Lower leg skin (tissue), 4 donors: ENCODE data around the gene ARHGEF9. TPM values are rescaled to one million over a fixed set of nuclear protein-coding genes. Genes with fewer than 3 reads are reported as not detected.
"Not testable (repeated sequence)": the region's sequence is repeated elsewhere in the genome, so short reads cannot be mapped to it uniquely, and the experiment has no call there.

ENCODE experiments used
- DNase-seq, 2 donors: peaks; one replicate each; pipeline ENCODE4 v3.0.0-alpha.2; 2019; ENCODE audit warnings: low spot score in 2 of 2
- H3K4me3 ChIP-seq: fragments of 200-600 bp; sonication (generic); 2 replicates; pipeline ENCODE4 v1.5.1; 2017; ENCODE audit warnings: mild to moderate bottlenecking, low read depth; ENCODE audit not compliant: poor library complexity, severe bottlenecking
- CTCF ChIP-seq, 3 donors: fragments of 450-650 bp; IDR thresholded peaks; one replicate each; pipeline ENCODE4 v1.5.1; 2016; ENCODE audit warnings: antibody characterized with exemption in 3 of 3, mild to moderate bottlenecking in 3 of 3, moderate library complexity in 2 of 3
- POLR2A ChIP-seq, 2 donors: fragments of 450-650 bp; IDR thresholded peaks; one replicate each; pipeline ENCODE4 v1.6.1; 2016 to 2017; ENCODE audit warnings: antibody characterized with exemption in 2 of 2, mild to moderate bottlenecking in 1 of 2, moderate library complexity in 1 of 2
- WGBS, 2 donors: methylation state at CpG; one replicate each; pipeline ENCODE4 v1.1.5; 2018; 5-methylcytosine and 5-hydroxymethylcytosine counted together
- intact Hi-C: fragments of 100-400 bp; cut with DNase I; formaldehyde crosslinking; loops from one replicate; pipeline ENCODE4 v1.15.0; 2023; ENCODE audit warnings: low total_unique reads
- total RNA-seq, 4 donors: library from RNA; depleted of rRNA; stranded (reverse); fragments of >200 nt; gene quantifications; one replicate each; pipeline ENCODE4 v1.1.0, GENCODE V29; 2016

The ARHGEF9 gene
- total RNA-seq, 4 donors from 2014 or later = 13.4 to 19.5 (median 14.6) TPM

DNA sequence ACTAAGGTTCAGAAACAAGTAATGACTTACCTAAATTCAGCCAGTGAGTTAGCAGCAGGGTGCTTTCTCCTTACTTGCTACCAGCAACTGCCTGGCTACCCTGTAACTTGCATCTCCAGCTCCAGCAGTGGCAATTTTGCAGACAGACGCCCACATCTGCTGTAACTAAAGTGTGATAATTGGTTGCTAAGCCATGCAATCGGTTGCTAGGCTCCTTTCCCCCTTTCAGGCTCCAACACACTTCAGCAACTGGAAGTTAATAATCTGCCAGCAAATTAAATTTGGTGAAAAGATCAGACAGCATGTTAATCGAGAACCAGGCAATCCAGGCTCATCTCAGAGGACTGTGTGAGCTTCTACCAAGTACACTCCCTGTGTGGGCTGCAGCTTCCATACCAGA lies 24.2 kb upstream of the ARHGEF9 start:
- 32 to 44% methylated on average over 3 of the region's 3 CpGs for WGBS, 2 donors
- DNase-seq = no peak
- H3K4me3 ChIP-seq = no peak overlapping the region
- TF ChIP-seq CTCF (IDR thresholded peaks at IDR 0.05) (no peak), POLR2A (IDR thresholded peaks at IDR 0.05) (no peak)
- intact Hi-C loops = no loop called here

GRCh38 chrX:63795406-63795805 lies 10.4 kb upstream of the ARHGEF9 start:
- intact Hi-C loops, H3K4me3 ChIP-seq, DNase-seq: not testable (repeated sequence)
- WGBS, 2 donors = 72 to 84% methylated on average over 2 of the region's 2 CpGs

GRCh38 chrX:63785708-63786040 lies 660 bp upstream of the ARHGEF9 start:
- WGBS, 2 donors = 67 to 69% methylated on average over 4 of the region's 4 CpGs
- no peak overlapping the region for H3K4me3 ChIP-seq
- TF ChIP-seq POLR2A (IDR thresholded peaks at IDR 0.05) = no peak
- TF ChIP-seq CTCF (IDR thresholded peaks at IDR 0.05) = no peak
- no peak for DNase-seq
- intact Hi-C loops = no loop called here

GRCh38 chrX:63784346-63784901 lies 590 bp downstream of the ARHGEF9 start:
- no peak overlapping the region for H3K4me3 ChIP-seq
- no peak for TF ChIP-seq POLR2A (IDR thresholded peaks at IDR 0.05)
- no peak for TF ChIP-seq CTCF (IDR thresholded peaks at IDR 0.05)
- intact Hi-C loops = no loop called here
- no peak for DNase-seq
- 27 to 39% methylated on average over 3 to 4 of the region's 4 CpGs for WGBS, 2 donors

DNA sequence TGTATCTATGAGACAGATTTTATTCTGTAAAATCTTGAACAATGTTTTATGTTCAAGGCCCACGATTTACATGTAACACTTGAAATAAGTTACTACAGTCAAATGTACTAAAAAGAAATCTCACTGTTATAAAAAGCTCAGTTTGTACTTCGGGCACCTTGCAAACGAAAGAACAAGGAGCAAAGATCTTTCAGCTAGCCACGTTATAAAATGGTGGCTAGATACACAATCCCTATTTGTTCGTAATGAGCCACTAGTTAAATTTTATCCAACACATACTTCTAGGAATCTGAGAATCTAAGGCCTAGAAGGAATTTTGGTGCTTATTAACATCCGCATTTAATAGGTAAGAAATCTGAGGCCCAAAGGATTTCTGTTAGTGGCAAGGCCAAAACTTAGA lies 2.5 kb downstream of the ARHGEF9 start:
- no peak for DNase-seq
- intact Hi-C loops = no loop called here
- 87 to 97% methylated on average over 6 of the region's 6 CpGs for WGBS, 2 donors
- TF ChIP-seq POLR2A (IDR thresholded peaks at IDR 0.05) (no peak), CTCF (IDR thresholded peaks at IDR 0.05) (no peak)
- no peak overlapping the region for H3K4me3 ChIP-seq

DNA sequence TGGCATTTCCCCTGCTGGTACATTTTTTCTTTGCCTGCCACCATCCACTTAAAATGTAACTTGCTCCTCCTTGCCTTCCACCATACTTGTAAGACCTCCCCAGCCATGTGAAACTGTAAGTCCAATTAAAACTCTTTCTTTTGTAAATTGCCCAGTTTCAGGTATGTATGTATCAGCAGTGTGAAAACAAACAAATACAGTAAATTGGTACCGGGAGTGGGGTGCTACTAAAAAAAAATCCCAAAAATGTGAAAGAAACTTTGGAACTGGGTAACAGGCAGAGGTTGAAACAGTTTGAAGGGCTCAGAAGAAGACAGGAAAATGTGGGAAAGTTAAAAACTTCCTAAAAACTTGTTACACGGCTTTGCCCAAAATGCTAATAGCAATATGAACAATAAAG lies 16.3 kb downstream of the ARHGEF9 start:
- intact Hi-C loops = no loop called here
- H3K4me3 ChIP-seq = no peak overlapping the region
- DNase-seq = no peak
- 96 to 100% methylated on average over 2 of the region's 2 CpGs for WGBS, 2 donors
- TF ChIP-seq CTCF (IDR thresholded peaks at IDR 0.05) (no peak), POLR2A (IDR thresholded peaks at IDR 0.05) (no peak)
